Lung (tissue), 12 donors: ENCODE measurements around the gene ZSCAN23. TPM values are rescaled to one million over a fixed set of nuclear protein-coding genes. Genes with fewer than 3 reads are reported as not detected.
"Not testable (repeated sequence)": the region's sequence is repeated elsewhere in the genome, so short reads cannot be mapped to it uniquely, and the experiment has no call there.

Source experiments
- ATAC-seq: fragments of 200-7000 bp; cut with Tn5 transposase; one replicate; pipeline ENCODE4 v1.9.1; 2020; ENCODE audit warnings: moderate number of reproducible peaks; ENCODE audit not compliant: insufficient read depth, low FRiP score
- DNase-seq, 3 donors: peaks; one replicate each; pipeline ENCODE4 v3.0.0-alpha.2; 2013 to 2017
- H3K27ac ChIP-seq, 2 donors: one replicate each; pipeline ENCODE4 v1.5.1; 2013; ENCODE audit warnings: mild to moderate bottlenecking in 2 of 2, moderate library complexity in 2 of 2, control low read depth in 1 of 2, inconsistent platforms in 1 of 2, low read depth in 1 of 2, low read length in 1 of 2
- H3K27me3 ChIP-seq, 3 donors: one replicate each; pipeline ENCODE4 v1.5.1; 2013; ENCODE audit warnings: low read length in 2 of 3; ENCODE audit not compliant: control insufficient read depth in 3 of 3, insufficient read depth in 3 of 3
- H3K36me3 ChIP-seq, 4 donors: one replicate each; pipeline ENCODE4 v1.5.1; 2013; ENCODE audit warnings: low read length in 4 of 4, mild to moderate bottlenecking in 1 of 4, moderate library complexity in 1 of 4; ENCODE audit not compliant: control insufficient read depth in 4 of 4, insufficient read depth in 4 of 4
- H3K4me1 ChIP-seq, 5 donors: one replicate each; pipeline ENCODE4 v1.5.1; 2013; ENCODE audit warnings: low read length in 5 of 5, mild to moderate bottlenecking in 2 of 5, moderate library complexity in 1 of 5; ENCODE audit not compliant: control insufficient read depth in 5 of 5, insufficient read depth in 5 of 5
- H3K4me3 ChIP-seq: one replicate; pipeline ENCODE4 v1.5.1; 2013; ENCODE audit warnings: mild to moderate bottlenecking, control low read depth, moderate library complexity
- H3K9ac ChIP-seq, 2 donors: one replicate each; pipeline ENCODE4 v1.5.1; 2013; ENCODE audit warnings: low read length in 2 of 2, control low read depth in 1 of 2; ENCODE audit not compliant: insufficient read depth in 1 of 2
- H3K9me3 ChIP-seq, 4 donors: one replicate each; pipeline ENCODE4 v1.5.1; 2013; ENCODE audit warnings: low read length in 3 of 4, mild to moderate bottlenecking in 1 of 4, moderate library complexity in 1 of 4; ENCODE audit not compliant: control insufficient read depth in 4 of 4, insufficient read depth in 3 of 4
- CTCF ChIP-seq: IDR thresholded peaks from 2 replicates; pipeline ENCODE4 v1.5.1; 2012; ENCODE audit warnings: mild to moderate bottlenecking; ENCODE audit errors: control extremely low read depth, extremely low read depth
- WGBS, 2 donors: extraction: QIAGEN DNeasy Blood & Tissue Kit; methylation state at CpG; one replicate each; pipeline ENCODE4 v1.1.7; 2013; 5-methylcytosine and 5-hydroxymethylcytosine counted together
- polyA plus RNA-seq, 2 donors: library from polyadenylated mRNA; stranded (reverse); fragments of 200-250 nt; gene quantifications; one replicate each; pipeline ENCODE4 v1.2.1, GENCODE V29; 2013
- total RNA-seq, 2 donors: library from RNA; depleted of rRNA in 1 of 2; stranded (reverse); fragments of >200 nt in 1 of 2; gene quantifications; one replicate each; pipeline ENCODE4 v1.2.1, GENCODE V29; 2014 to 2021
- donor health status: control.
- donor health status: control.
- donor health status: Bipolar disorder and iron deficiency.
- donor health status: healthy.
- donor health status: DM: yes; HTN: yes; CAD: no.

Gene ZSCAN23
- total and polyA plus RNA-seq, 4 donors: 0.18 to 17.2 (median 1.8) TPM

- H3K9ac ChIP-seq: no peak overlapping the region
- DNase-seq (no peak), ATAC-seq (no peak)
- H3K4me3 ChIP-seq: no peak overlapping the region
- TF ChIP-seq CTCF: no peak
- H3K9me3 ChIP-seq: peaks cover 0 to 2% (median 0%) of the 10 kb centered on the region in 4 donors
- H3K27me3 ChIP-seq: peaks cover 0 to 15% (median 8%) of the 10 kb centered on the region in 3 donors
- 40 to 41% methylated on average over 2 of the region's 2 CpGs for WGBS, 2 donors
- no peak overlapping the region for H3K27ac ChIP-seq
- H3K36me3 ChIP-seq: no peaks in the 10 kb centered on the region
- H3K4me1 ChIP-seq: no peaks in the 10 kb centered on the region
Measured at GRCh38 chr6:28462401-28462800, 19.1 kb upstream of the ZSCAN23 start.

- WGBS, 2 donors: 77 to 78% methylated on average over 1 of the region's 1 CpG
- DNase-seq (no peak), ATAC-seq (no peak)
- Histone ChIP-seq H3K27me3 (peaks cover 0 to 15% (median 12%) of the 10 kb centered on the region in 3 donors), H3K4me3 (no peak overlapping the region), H3K9ac (no peak overlapping the region), H3K36me3 (no peaks in the 10 kb centered on the region), H3K4me1 (no peaks in the 10 kb centered on the region), H3K9me3 (peaks cover 0 to 7% (median 0%) of the 10 kb centered on the region in 4 donors), H3K27ac (no peak overlapping the region)
- TF ChIP-seq CTCF: no peak
Measured at GRCh38 chr6:28458568-28458967, 15.3 kb upstream of the ZSCAN23 start.

- no peak overlapping the region for H3K4me3 ChIP-seq
- 92 to 93% methylated on average over 1 of the region's 1 CpG for WGBS, 2 donors
- H3K36me3 ChIP-seq: no peaks in the 10 kb centered on the region
- H3K27me3 ChIP-seq: no peaks in the 10 kb centered on the region
- ATAC-seq: no peak
- TF ChIP-seq CTCF: no peak
- peaks cover 0 to 5% (median 0%) of the 10 kb centered on the region in 5 donors for H3K4me1 ChIP-seq
- no peak overlapping the region for H3K27ac ChIP-seq
- no peak for DNase-seq
- peaks cover 0 to 10% (median 0%) of the 10 kb centered on the region in 4 donors for H3K9me3 ChIP-seq
- no peak overlapping the region for H3K9ac ChIP-seq
Measured at GRCh38 chr6:28449056-28449455, 5.8 kb upstream of the ZSCAN23 start.

- H3K4me3 ChIP-seq: not testable (repeated sequence)
Measured at GRCh38 chr6:28447512-28447906, 4.2 kb upstream of the ZSCAN23 start.

More at GRCh38 chr6:28447512-28447906, 4.2 kb upstream of the ZSCAN23 start:
- not testable (repeated sequence) for H3K4me1 ChIP-seq, H3K27me3 ChIP-seq, H3K27ac ChIP-seq, DNase-seq, H3K36me3 ChIP-seq, ATAC-seq, H3K9ac ChIP-seq
- peaks cover 0 to 12% (median 0%) of the 10 kb centered on the region in 4 donors for H3K9me3 ChIP-seq
